HG02571 (cell line): ENCODE results near the gene PACS2.

Source experiments
- ATAC-seq: cut with Tn5 transposase; IDR thresholded peaks from one replicate; pipeline ENCODE4 v1.9.1; 2021; ENCODE audit warnings: mild to moderate bottlenecking, moderate library complexity; ENCODE audit not compliant: unreplicated experiment

Gene PACS2

DNA sequence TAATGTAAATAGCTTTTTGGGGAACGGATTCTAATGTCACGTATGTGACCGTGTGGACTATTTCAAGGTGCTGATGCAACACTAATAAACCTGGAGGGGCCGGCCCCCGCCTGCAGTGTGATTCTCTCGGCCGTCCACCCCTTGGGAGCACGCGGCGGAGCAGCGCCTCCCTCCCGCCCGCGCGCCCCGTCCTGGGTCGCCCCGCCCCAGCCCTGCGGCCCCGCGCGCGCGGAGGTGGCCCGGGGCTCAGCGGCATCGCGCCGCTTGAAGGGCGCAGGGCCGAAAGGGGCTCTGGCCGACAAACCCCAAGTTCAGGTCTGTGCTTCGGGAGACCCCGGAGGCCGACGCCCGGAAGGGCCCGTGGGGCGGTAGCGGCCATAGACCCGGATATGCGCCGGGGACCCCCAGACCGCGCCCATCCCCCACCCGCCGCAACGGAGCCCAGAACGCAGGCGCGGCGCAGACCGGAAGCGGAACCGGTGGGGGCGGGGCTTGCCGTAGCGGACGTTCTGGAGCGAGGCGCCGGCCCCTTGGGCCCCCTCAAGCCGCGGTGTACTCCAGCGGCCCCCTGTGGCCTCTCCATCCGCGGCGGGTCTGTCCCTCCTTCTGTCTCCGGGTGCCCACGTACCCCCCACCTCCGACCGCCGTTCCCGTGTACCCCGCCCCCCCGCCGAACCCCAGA is 83.6 kb downstream of the PACS2 start, which contains the start of gene TEX22:
TSS of gene TEX22 (plus strand) at position 495 of the 682 bp plus-strand sequence. CDS start 803 bp downstream, outside the sequence.
- peak; percentile 67 for ATAC-seq

DNA sequence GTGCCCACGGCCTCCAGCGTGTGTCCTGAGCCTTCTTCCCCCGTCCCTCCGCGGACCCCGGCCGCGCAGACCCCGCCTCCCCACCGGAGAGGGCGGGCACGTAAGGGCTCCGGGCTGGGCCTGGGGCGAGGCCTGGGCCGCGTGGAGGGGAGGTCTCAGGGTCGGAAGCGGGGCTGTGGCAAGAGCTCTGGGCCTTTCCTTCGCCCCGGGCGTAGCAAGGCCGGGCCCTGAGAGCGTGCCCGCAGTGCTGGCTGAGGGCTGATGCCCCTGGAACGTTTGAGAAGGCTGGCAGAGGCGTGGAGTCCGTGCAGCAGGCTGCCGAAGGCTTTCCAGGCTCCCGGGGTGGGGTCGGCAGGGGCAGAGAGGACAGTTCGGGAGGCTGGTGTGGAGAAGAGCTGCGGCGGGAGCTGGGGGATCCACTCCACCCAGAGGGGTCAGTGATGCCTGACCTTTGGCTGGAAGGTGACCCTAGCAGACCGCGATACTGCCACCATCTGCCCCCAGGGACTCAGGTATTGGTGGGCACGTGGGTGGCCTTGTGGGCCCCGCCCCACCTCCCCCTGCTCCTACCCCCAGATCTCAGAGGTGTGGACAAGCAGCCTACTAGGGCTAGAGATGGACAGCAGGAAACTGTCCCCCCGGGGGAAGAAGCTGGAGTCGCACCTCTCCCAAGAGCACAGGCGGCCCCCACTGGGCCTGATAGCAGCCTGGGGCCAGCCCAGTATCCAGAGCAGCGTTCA is 84.3 kb downstream of the PACS2 start:
- ATAC-seq, result peak; percentile 43

DNA sequence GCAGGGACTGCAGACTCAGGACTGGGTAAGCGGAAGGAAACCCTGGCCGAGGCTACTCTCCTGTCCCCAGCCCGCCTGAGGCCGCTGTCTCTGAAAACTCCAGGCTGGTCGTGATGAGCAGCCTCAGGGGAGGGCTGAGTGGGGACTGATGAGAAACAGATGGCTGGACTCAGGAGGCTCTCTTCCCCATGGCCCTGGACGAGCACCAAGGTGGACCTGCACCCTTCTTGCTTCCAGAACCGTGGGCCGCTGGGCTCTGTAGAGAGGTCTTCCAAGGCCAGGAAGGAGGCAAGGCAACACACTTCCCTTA is 84.9 kb downstream of the PACS2 start:
- ATAC-seq, result no peak

DNA sequence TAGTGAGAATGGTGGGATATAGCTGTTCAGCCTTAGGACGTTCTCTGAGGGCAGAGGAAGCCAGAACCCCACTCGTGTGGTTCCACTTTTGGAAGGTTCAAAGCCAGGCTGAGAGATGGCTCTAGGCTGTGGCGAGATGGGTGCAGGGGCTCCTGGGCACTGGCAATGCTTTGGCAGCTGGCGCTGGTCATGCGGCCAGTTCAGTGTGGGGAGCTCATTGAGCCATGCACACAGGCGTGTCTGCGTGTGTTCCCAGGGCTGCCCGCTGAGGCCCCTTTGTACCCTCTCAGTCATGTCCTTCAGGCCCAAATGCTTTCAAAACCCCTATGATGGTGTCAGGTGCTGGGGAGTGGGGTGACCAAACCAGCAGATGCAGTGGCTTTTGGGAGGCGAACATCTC is 85.5 kb downstream of the PACS2 start:
- ATAC-seq, result no peak

DNA sequence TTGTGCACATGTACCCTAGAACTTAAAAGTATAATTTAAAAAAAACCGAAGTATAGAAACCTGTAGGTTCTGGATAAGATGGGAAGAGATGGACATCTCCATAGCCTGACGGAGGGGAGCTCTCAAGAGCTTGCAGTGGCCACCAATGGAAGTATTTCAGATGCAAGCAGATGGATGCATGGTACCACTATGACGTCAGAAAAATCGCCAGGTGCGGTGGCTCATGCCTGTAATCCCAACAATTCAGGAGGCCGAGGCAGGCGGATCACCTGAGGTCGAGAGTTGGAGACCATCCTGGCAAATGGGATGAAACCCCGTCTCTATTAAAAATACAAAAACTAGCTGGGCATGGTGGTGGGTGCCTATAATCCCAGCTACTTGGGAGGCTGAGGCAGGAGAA is 87.2 kb downstream of the PACS2 start:
- ATAC-seq, result no peak

DNA sequence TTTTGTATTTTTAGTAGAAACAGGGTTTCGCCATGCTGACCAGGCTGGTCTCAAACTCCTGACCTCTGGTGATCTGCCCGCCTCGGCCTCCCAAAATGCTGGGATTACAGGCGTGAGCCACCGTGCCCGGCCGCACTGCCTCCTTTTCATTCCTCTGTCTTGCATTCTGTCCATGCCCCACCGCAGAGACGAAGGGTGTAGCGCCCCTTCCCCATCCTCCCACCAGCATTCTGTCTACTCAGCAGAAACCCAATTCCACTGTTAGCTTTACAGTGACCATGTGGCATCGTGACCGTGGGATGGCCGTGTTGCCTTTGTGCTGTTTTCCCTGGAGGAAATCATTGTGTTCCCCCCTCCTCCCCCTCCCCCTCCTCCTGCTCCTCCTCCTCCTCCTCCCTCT is 94.0 kb downstream of the PACS2 start:
- no peak for ATAC-seq

DNA sequence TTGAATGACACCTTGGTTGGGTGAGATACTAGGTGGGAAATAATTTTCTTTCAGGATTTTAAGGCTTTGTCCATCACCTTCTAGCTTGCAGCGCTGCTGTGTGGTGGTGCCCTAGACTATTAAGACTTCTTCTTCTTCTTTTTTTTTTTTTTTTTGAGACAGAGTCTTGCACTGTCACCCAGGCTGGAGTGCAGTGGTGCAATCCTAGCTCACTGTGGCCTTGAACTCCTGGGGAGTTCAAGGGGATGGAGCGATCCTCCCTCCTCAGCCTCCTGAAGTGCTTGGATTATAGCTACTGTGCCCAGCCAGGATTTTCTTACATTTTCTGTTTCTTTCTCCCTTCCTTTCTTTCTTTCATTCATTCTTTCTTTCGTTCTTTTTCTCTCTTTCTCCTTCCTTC is 94.8 kb downstream of the PACS2 start:
- ATAC-seq, result no peak

DNA sequence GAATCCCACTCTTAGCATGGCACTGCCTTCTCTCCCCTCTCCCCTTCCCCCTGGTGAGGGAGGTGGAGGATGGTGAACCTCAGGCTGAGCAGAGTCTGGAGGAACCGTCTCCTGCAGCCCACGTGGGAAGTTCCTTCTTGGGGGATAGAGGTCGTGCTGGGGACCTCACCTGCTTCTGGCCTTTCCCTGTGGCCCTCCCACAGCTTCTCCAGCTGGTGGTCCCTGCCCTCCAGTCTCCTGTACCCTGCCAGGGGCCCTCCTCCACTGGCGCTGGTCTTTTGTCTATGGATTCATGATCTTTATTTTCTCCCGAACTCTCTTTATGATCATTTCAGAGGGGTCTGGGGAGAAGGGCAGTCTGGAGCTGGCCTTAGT is 96.1 kb downstream of the PACS2 start:
- no peak for ATAC-seq

DNA sequence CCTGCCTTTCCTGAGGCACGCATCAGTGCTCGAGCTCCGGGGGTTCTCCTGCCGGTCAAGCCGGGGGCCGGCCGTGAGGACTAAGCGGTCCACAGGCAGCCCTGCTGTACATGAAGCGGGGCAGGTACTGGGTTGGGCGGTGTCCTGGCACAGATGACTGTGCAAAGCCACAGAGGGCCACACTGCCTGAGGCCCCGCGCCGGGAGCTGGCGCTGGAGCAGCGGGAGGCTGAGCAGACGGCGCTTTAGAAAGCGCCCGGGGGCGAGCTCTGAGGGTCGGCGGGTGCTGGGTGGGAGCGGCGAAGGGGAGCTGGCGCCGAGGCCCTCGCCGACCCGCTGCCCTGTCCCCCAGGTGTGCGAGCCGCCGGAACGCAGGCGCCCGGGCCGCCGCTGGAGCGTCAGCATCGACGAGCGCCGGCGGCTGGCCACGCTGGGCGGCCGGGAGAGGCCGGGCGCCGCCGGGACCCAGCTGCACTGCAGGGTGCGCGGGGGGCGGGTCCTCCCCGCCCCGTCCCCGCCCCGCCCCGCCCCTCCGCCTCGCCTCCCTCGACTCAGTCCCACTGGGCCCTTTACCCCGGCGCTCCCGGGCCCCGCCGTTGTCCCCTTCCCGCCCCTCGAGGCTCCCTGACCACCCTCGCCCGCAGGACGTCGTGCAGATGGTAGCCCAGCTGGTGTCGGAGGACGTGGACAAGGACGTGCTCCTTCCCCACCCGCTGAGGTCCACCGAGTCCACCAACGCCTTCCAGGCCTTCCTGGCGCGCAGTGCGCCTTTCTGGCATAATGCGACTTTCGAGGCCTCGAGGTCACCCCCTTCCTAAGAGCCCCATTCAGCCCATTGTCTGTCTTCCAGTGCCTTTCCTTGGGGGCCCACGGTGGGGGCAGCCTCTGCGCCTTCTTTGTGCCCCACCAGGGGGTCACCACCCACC is 96.7 kb downstream of the PACS2 start:
- no peak for ATAC-seq

DNA sequence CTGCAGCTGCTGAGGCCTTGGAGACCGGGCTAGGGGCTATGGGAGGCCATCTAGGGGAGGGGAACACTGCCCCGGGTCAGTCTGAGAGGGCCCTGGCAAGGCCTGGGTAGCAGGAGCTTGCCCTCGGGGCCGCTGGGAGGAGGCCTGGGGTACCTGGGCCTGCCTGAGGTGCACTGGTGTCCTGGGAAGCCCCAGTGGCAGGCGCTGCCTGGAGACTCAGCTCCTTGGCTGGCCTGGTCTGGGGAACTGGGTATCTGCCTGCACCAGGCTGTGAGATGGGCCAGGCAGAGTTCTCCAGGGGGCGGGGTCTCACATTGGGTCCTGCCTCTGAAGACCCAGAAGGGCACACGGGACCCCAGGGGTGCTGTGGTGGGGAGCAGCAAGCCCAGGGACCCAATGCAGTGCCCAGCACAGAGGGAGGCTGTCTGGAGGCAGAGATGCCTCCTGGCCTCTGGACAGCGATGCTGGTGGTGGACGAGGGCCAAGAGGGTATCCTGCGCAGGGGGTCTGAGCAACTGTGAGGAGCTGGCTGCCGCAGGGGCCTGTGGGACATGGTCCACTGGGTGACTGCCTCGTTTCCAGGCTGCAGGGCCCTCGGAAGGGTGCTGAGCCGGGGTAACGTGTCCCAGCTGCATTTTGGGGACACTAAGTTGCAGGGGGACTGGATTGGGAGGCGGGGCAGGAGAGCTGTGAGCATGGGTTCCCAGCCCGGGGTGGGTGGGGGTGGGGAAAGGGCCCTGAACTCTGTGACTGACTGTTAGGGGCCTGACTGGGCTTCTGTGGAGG is 97.6 kb downstream of the PACS2 start:
- no peak for ATAC-seq

DNA sequence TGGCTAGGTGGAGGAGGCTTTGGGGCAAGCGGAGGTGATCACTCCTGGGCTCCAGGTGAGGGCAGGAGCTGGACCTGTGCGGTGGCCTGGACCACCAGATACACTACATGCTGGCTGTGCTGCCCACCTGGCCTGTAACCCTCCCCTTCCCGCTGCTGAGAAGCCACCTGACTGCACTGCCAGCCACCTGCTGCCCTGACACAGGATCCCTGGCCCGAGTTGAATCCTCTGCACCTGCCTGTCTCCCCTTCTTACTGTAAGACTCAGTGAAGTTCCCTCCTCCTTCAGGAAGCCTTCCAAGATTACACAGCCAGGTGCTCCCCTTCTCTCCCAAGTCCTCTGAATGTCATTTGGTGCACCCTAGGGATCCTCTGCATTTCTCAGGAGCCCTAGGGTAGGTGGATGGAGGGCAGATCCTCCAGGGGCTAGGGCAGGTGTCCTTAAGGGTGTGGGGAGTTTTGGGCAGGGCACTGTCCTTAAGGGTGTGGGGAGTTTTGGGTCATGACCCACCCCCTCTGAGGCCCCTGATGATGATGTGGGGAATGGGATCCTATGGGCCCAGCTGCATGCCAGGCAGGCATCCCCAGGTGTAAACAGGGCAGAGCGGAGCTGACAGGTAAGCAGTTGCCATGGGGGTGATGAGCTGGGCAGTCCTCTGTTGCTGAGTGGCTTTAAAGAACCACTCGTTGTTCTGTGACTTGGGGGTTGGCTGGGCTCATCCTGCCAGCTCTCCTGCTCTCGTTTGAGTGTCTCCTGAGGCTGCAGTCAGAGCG is 98.4 kb downstream of the PACS2 start:
- no peak for ATAC-seq

DNA sequence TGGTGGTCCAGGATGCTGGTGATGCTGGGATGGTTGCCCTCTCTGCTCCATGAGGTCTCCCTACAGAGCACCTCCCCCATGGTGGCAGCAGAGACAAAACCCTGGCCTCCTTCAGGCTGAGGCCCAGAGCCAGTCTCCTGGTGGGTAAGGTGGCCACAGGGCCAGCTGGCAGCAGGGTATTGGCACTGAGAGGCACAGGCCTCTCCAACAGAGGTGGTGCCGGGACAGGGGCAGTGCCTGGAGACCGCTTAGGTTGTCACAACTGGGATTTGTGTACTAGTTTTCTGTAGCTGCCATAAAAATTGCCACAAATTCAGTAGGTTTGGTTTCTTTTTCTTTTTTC is 99.0 kb downstream of the PACS2 start:
- ATAC-seq, result no peak

DNA sequence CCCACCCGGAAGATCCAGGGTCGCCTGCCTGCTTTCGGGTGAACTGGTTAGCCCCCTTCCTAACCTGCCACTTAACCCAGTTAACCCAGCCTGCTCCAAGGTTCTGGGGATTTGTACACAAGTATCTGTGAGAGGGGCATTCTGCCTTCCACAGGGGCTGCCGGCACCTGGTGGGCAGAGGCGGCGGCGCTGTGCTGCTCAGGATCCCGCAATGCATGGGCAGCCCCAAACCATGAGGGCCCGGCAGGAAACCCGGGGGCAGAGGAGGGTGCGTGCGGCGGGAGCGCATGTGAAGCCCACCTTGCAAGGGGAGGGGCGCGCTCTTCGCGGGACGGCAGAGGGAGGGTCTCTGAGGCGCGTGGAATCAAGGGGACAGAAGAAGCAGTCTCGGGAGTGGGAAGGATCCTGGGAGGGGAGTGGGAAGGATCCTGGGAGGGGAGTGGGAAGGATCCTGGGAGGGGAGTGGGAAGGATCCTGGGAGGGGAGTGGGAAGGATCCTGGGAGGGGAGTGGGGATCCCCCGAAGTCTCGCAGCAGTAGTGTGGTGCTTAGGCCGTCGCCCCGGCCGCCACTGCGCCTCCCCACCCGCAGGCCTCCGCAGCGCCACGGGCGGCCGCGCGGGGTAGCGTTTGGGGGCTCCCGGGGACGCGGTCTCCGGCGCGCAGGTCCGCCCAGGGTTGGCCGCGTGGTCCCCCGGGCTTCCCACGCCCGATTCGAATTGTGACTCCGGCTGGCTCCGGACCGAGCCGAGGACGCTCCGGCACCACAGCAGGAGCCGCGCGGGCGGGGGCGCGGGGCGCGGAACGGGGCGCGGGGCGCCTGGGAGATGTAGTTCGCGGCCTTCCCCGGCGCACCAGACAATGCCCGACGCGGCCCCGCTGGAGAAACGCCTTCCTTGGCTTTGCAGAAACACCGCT is 100.2 kb downstream of the PACS2 start:
- no peak for ATAC-seq

DNA sequence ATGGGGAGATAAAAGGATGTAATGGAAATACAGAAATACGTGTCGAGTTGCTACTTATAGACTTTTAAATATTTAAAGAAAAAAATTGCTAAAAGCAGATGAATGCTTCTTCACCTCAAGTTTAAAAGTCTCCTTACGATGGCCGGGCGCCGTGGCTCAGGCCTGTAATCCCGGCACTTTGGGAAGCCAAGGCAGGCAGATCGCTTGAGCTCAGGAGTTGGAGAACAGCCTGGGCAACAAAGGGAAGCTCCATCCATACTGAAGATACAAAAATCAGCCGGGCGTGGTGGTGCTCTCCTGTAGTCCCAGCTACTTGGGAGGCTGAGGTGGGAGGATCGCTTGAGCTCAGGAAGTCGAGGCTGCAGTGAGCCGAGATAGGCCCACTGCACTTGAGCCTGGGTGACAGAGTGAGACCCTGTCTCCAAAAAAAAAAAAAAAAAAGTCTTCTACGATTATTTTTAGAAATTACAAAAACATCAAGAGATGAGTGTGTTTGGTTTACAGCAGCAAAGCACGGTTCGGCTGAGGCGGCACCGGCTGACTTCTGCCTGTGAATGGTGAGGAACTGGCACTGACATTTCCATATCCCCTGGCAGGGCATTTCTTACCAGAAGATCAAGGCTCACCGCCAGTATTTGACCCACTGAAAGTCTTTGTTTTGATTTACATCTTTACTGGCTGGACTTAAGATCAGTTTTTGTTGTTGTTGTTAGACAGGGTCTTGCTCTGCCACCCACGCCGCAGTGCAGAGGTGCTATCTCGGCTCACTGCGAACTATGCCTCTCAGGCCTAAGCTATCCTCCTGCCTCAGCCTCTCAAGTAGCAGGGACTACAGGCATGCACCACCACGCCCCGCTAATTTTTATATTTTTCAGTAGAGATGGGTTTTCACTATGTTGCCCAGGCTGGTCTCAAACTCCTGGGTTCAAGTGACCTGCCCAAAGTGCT is 101.2 kb downstream of the PACS2 start:
- no peak for ATAC-seq

DNA sequence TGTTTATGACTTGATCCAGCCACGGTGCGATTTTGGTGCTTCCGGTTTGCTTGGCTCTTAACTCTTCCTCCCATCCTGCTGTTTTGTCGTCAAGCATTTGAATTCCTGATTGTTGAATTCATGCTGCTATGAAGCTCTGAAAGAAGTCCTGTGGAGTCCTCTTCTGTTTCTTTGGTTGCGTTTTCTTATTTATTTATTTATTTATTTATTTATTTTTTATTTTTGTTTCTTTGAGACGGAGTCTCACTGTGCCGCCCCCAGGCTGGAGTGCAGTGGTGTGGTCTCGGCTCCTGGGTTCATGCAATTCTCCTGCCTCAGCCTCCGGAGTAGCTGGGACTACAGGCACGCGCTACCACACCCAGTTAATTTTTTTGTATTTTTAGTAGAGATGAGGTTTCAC is 102.1 kb downstream of the PACS2 start:
- no peak for ATAC-seq

DNA sequence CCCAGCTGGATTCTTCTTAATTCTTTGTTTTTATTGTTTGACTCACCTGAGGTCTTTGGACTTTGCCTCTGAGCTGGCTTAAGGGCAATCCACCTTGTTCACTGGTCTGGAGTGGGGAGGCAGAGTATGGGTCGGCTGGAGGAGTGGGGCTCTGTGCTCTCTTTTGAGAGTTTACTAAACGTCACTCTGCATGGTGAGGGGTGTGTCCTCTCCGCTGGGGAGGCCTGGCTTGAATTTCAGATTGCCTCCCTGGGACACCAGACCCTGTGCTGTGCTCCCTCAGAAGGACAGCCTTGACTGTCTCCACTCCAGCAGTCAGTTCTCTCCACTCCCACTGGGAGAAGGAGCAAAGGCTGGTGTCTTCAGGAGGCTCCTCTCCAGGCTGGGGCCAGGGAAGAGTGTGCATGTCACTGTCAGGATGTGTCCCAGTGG is 103.2 kb downstream of the PACS2 start:
- no peak for ATAC-seq

DNA sequence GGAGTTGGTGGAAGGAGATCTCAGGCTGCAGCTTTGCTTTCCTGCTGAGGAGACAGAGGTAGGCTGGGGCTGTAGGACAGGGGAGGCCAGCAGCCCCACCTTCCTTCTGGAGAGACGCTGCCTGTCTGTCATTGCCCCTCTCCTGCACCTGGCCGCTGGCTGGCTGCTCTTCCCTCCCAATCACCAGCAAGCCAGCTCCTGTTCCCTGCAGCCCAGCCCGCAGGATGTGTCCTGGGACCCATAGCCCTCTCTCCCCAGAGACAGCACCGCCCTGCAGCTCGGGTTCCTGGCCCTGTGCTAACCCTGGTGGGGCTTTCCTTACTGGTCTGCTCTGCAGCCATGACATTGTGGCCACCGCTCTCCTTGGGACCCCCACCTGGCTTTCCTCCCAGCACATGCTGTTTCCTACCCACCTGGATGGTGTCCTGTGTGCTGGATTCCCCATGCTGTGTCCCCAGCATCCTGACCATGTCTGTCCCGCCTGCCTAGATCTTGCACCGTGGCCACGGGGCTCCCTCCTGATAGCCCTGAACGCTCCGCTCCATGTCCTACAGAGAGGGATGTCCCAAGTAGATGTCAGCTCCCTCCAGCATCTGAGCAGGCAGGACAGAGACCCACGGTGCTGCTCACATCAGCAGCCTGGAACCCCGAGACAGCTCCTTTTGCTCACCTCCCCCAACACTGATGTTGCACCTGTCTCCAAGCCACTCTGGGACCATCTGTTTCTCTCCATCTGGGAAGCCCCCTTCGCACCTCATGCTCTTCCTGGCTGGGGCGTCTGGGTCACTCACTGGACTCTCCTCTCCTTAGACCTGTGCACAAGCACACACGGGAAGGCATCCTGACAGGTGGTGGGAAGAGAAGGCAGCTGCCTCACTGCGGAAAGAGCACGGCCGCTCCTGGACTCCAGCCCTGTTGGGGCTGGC is 104.0 kb downstream of the PACS2 start:
- no peak for ATAC-seq
